Prostate gland (tissue), 2 donors: ENCODE measurements around the gene CDHR2. TPM values are rescaled to one million over a fixed set of nuclear protein-coding genes. Genes with fewer than 3 reads are reported as not detected.

Experiments used
- DNase-seq: peaks from one replicate; pipeline ENCODE4 v3.0.0-alpha.2; 2019; ENCODE audit warnings: low spot score
- H3K27ac ChIP-seq, 2 donors: fragments of 200-600 bp; sonication (generic); 2 replicates each; pipeline ENCODE4 v1.5.1; 2017 to 2019
- H3K27me3 ChIP-seq: fragments of 200-600 bp; sonication (generic); replicated peaks from 2 replicates; pipeline ENCODE4 v1.5.1; 2019; ENCODE audit not compliant: insufficient read depth
- H3K36me3 ChIP-seq, 2 donors: fragments of 200-600 bp; sonication (generic); 1 replicate in 1 of 2; 2 replicates in 1 of 2; pipeline versions ENCODE4 v1.5.1 to v1.8.1; 2017 to 2019
- H3K4me1 ChIP-seq: fragments of 200-600 bp; sonication (generic); replicated peaks from 2 replicates; pipeline ENCODE4 v1.5.1; 2019
- H3K4me3 ChIP-seq, 2 donors: fragments of 200-600 bp; sonication (generic); 2 replicates each; pipeline ENCODE4 v1.5.1; 2017 to 2019
- H3K9me3 ChIP-seq: fragments of 200-600 bp; sonication (generic); 2 replicates; pipeline ENCODE4 v1.5.1; 2017
- POLR2A ChIP-seq: fragments of 450-650 bp; IDR thresholded peaks from one replicate; pipeline ENCODE4 v1.6.1; 2016; ENCODE audit warnings: antibody characterized with exemption, mild to moderate bottlenecking
- POLR2AphosphoS5 ChIP-seq: sonication (generic); formaldehyde crosslinking; IDR thresholded peaks from one replicate; pipeline ENCODE4 v1.6.1; 2017; ENCODE audit warnings: antibody characterized with exemption
- WGBS: methylation state at CpG from one replicate; pipeline ENCODE4 v1.1.5; 2018; 5-methylcytosine and 5-hydroxymethylcytosine counted together
- intact Hi-C: fragments of 100-400 bp; cut with DNase I; formaldehyde crosslinking; loops from one replicate; pipeline ENCODE4 v1.14.2; 2022
- total RNA-seq, 2 donors: library from RNA; depleted of rRNA; stranded (reverse); fragments of >200 nt; gene quantifications; one replicate each; pipeline ENCODE4 v1.1.0, GENCODE V29; 2016
- TF ChIP-seq, protein P1 (sequence below), 4 experiments: fragments of 200-600 bp in 2 of 4; fragments of 450-650 bp in 2 of 4; sonication (generic) in 2 of 4; IDR thresholded peaks; 1 replicate in 3 of 4; 2 replicates in 1 of 4; pipeline ENCODE4 v1.5.1; 2016 to 2019; ENCODE audit warnings: antibody characterized with exemption in 4 of 4, mild to moderate bottlenecking in 2 of 4, moderate library complexity in 2 of 4

CDHR2 gene
- total RNA-seq, 2 donors from 2014 or later, result 1.1 TPM; not detected in 1

DNA sequence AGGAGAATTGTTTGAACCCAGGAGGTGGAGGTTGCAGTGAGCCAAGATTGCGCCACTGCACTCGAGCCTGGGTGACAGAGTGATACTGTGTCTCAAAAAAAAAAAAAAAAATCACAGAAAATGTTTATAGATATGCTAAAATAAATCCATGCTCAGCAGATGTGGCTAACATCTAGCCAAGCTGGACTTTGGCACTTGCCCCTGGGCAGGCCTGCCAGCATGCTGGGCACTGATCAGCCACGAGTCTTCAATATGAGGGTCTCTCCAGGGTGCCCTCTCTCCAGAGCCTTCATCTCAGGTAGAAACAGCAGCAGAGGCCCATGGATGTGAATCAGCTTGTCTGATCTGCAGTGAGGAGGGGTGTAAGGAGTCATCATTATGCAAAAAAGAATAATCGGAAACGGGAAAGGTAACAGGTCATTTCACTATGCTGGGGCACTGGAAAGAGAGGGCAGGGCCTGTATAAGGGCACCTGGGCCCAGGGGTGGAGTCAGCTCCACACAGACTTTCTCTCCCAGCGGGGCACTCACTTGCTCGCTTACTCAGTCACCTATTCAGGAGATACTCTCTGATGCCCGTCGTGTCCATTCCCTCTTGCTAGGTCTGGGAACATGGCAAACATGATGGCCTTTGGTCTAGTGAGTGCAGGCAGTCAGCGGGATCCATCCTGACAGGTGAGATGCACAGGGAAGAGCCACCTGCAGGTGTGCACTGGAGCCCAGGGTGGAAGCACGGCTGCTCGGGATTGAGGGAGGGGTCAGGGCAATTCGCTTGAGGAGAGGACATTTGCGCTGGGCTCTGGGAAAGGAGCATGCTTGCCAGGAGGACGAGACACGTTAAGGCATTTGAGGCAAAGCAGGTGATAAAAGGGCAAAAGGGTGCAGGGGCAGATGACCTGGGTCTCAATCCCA, 29.1 kb upstream of the CDHR2 start:
- H3K4me1 ChIP-seq, result no peaks in the 10 kb centered on the region
- H3K4me3 ChIP-seq, result no peak overlapping the region
- DNase-seq, result no peak
- H3K27me3 ChIP-seq, result no peaks in the 10 kb centered on the region
- 64% methylated on average over 16 of the region's 16 CpGs for WGBS
- H3K36me3 ChIP-seq, result no peaks in the 10 kb centered on the region
- TF ChIP-seq, protein P1, sequence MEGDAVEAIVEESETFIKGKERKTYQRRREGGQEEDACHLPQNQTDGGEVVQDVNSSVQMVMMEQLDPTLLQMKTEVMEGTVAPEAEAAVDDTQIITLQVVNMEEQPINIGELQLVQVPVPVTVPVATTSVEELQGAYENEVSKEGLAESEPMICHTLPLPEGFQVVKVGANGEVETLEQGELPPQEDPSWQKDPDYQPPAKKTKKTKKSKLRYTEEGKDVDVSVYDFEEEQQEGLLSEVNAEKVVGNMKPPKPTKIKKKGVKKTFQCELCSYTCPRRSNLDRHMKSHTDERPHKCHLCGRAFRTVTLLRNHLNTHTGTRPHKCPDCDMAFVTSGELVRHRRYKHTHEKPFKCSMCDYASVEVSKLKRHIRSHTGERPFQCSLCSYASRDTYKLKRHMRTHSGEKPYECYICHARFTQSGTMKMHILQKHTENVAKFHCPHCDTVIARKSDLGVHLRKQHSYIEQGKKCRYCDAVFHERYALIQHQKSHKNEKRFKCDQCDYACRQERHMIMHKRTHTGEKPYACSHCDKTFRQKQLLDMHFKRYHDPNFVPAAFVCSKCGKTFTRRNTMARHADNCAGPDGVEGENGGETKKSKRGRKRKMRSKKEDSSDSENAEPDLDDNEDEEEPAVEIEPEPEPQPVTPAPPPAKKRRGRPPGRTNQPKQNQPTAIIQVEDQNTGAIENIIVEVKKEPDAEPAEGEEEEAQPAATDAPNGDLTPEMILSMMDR (IDR thresholded peaks at IDR 0.05), result no peak
- TF ChIP-seq POLR2AphosphoS5 (no peak), POLR2A (no peak)
- intact Hi-C loops, result no loop called here
- no peaks in the 10 kb centered on the region for H3K9me3 ChIP-seq
- H3K27ac ChIP-seq, result no peak overlapping the region

DNA sequence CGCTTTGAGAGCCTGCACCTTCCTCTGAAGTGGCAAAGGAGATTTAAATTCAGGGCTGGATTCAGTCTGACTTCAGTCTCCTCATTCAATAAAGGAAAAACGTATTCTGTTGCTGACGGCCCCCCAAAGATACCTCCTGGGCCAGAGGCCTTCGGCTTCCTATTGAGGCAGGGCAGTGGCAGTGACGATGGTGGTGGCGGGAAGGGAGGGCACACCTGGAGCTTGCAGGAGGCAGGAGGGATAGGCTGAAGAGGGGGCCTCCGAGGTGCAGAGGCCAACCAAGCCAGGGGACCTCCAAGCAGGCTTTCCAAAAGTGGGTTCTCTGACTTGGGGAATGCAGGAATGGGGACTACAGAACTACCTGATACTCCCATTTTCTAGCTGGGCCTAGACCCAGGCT, 27.9 kb upstream of the CDHR2 start:
- Histone ChIP-seq H3K4me1 (no peaks in the 10 kb centered on the region), H3K27ac (no peak overlapping the region), H3K36me3 (no peaks in the 10 kb centered on the region), H3K27me3 (no peaks in the 10 kb centered on the region), H3K9me3 (no peaks in the 10 kb centered on the region), H3K4me3 (no peak overlapping the region)
- WGBS, result 87% methylated on average over 7 of the region's 7 CpGs
- DNase-seq, result no peak
- TF ChIP-seq POLR2A, result no peak
- TF ChIP-seq, protein P1 (IDR thresholded peaks at IDR 0.05), result no peak
- TF ChIP-seq POLR2AphosphoS5, result no peak
- intact Hi-C loops, result no loop called here

DNA sequence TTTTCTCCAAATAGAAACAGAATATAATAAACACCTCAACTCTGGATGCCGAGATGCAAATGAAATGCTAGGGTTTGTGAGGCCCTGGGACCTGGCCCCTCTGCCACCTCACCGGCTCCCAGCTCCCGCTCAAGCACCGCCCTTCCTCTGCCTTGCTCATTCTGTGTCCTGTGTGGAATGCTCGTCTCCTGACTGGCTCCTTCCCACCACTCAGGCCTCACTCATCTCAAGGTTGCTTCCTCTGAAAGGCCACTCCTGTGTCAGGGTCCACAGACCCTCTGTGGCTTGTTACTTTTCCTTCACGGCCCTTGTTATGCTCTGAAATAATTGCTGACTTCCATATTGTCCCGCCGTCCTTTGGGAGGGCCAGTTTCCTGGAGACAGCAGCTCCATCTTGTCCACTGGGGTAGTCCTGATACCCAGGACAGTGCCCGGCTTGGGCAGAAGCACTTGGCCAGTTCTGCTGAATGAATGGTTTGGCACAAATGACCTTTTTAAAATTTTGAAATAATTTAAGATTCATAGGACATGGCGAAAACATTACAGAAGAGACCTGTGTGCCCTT, 27.4 kb upstream of the CDHR2 start:
- intact Hi-C loops, result no loop called here
- TF ChIP-seq POLR2AphosphoS5 (no peak), POLR2A (no peak)
- TF ChIP-seq, protein P1 (IDR thresholded peaks at IDR 0.05), result no peak
- H3K4me1 ChIP-seq, result no peaks in the 10 kb centered on the region
- 75% methylated on average over 10 of the region's 10 CpGs for WGBS
- H3K36me3 ChIP-seq, result no peaks in the 10 kb centered on the region
- DNase-seq, result no peak
- H3K27me3 ChIP-seq, result no peaks in the 10 kb centered on the region
- H3K9me3 ChIP-seq, result no peaks in the 10 kb centered on the region
- H3K27ac ChIP-seq, result no peak overlapping the region
- H3K4me3 ChIP-seq, result no peak overlapping the region

DNA sequence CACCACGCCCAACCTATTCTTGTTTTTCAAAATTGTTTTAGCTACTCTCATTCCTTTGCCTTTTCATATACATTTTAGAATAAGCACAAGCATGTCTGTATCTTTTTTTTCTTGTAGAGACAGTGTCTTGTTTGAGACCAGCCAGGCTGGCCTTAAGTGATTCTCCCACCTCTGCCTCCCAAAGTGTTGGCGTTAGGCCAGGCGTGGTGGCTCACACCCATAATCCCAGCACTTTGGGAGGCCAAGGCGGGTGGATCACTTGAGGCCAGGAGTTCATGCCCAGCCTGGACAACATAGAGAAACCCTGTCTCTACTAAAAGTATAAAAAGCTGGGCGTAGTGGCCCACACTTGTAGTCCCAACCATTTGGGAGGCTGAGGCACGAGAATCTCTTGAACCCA, 25.0 kb upstream of the CDHR2 start:
- Histone ChIP-seq H3K27me3 (no peaks in the 10 kb centered on the region), H3K4me1 (no peaks in the 10 kb centered on the region), H3K9me3 (no peaks in the 10 kb centered on the region), H3K27ac (no peak overlapping the region), H3K36me3 (peaks cover 0 to 1% of the 10 kb centered on the region in 2 donors), H3K4me3 (no peak overlapping the region)
- TF ChIP-seq, protein P1 (IDR thresholded peaks at IDR 0.05), result no peak
- no peak for TF ChIP-seq POLR2A
- no peak for TF ChIP-seq POLR2AphosphoS5
- 94% methylated on average over 6 of the region's 6 CpGs for WGBS
- no peak for DNase-seq
- intact Hi-C loops, result no loop called here
